Calu3 (cell line): Measurements from ENCODE around the gene AMFR. TPM values are rescaled to one million over a fixed set of nuclear protein-coding genes. Genes with fewer than 3 reads are reported as not detected.

Experiments used
- BruUV-seq: library from RNA; stranded (reverse); fragments of 400-500 nt; replicated peaks from 2 replicates; lab custom pipeline; 2021; lab: Mats Ljungman, UMichigan
- CTCF ChIA-PET: fragments of 300-600 bp; sonication (Branson Sonifier 250); formaldehyde crosslinking; loops from one replicate; lab custom pipeline; 2022; ENCODE audit warnings: antibody characterized with exemption; lab: Charles Lee
- DNase-seq: peaks from one replicate; pipeline ENCODE4 v3.0.0; 2022
- H3K27ac Mint-ChIP-seq: one replicate; pipeline ENCODE4 v1.8.0; 2022; ENCODE audit warnings: mixed read lengths; ENCODE audit not compliant: unreplicated experiment
- H3K27me3 Mint-ChIP-seq: one replicate; pipeline ENCODE4 v1.8.0; 2022; ENCODE audit warnings: mixed read lengths; ENCODE audit not compliant: unreplicated experiment
- H3K36me3 Mint-ChIP-seq: one replicate; pipeline ENCODE4 v1.8.0; 2022; ENCODE audit warnings: mild to moderate bottlenecking, moderate library complexity, mixed read lengths; ENCODE audit not compliant: insufficient read depth, unreplicated experiment
- H3K4me1 Mint-ChIP-seq: one replicate; pipeline ENCODE4 v1.8.0; 2022; ENCODE audit warnings: mild to moderate bottlenecking, low read depth, mixed read lengths; ENCODE audit not compliant: unreplicated experiment
- H3K4me3 Mint-ChIP-seq: one replicate; pipeline ENCODE4 v1.8.0; 2022; ENCODE audit warnings: mild to moderate bottlenecking, low read depth, moderate library complexity, mixed read lengths; ENCODE audit not compliant: unreplicated experiment
- H3K9me3 Mint-ChIP-seq: one replicate; pipeline ENCODE4 v1.8.0; 2022; ENCODE audit warnings: low read depth, mixed read lengths; ENCODE audit not compliant: unreplicated experiment
- CTCF ChIP-seq: fragments of 200-600 bp; IDR thresholded peaks from one replicate; pipeline ENCODE4 v1.8.0; 2022; ENCODE audit warnings: antibody characterized with exemption; ENCODE audit not compliant: unreplicated experiment
- intact Hi-C: fragments of 100-400 bp; cut with micrococcal nuclease; formaldehyde crosslinking; loops from one replicate; pipeline ENCODE4 v1.10.0; 2022; ENCODE audit not compliant: unreplicated experiment
- total RNA-seq: library from RNA; stranded (reverse); gene quantifications from 2 replicates; pipeline ENCODE4 v1.2.3, GENCODE V29; 2022

Gene AMFR
- total RNA-seq, 1 experiment from 2014 or later: 116 TPM

DNA sequence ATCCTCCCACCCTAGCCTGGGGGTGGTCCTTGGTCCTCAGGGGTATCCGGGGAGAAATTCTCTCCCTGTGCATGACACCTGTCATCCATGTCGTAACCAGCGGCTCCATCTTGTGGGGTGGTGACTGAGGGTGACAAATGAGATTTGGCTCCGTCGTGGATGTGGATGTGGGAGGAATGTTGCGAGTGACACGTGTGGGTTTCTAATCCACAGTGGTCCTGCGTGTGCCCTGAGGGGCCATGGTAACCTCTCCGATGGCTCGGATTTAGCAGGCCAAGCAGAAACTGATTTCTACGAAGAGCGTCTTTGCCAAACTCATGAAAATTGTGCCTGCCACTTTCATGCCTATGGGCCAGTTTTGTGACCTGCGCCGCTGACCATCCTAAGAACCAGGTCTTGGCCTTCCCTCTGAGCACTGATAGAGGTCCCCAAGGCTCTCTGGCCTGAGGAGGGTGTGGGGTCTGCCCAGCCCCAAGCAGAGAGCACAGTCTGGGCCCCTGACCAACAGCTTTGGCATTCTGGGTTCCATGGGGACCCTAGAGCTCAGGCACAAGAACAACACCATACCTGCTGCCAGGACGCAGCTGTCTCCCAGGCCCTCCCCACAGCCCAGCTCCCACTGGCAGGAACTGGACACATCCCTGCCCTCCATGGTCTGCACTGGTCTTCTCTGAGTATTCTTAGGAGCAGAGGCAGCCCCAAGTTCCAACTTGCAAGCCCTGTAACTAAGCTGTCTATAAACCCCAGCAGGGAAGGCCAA, 79.0 kb downstream of the AMFR start:
- TF ChIP-seq CTCF: no peak

GRCh38 chr16:56345406-56346050, 79.8 kb downstream of the AMFR start:
- Mint-ChIP-seq H3K36me3 (peaks cover 5% of the 10 kb centered on the region), H3K27ac (no peak overlapping the region), H3K9me3 (no peaks in the 10 kb centered on the region), H3K4me1 (no peaks in the 10 kb centered on the region), H3K4me3 (no peak overlapping the region), H3K27me3 (peaks cover 35% of the 10 kb centered on the region)
- CTCF ChIA-PET: interaction anchor here (1.2 to 1.4 kb wide), 2 partner anchors 11 to 13 kb away, joined by 5 read pairs; no protein-coding TSS in a partner anchor
- no peak for DNase-seq
- no peak for TF ChIP-seq CTCF
- no TSS peak for BruUV-seq
- intact Hi-C loops: no loop called here

More for the DNA sequence above, 79.0 kb downstream of the AMFR start:
- BruUV-seq: no TSS peak
- intact Hi-C loops: no loop called here
- Mint-ChIP-seq H3K4me3 (no peak overlapping the region), H3K27ac (no peak overlapping the region), H3K4me1 (no peaks in the 10 kb centered on the region), H3K9me3 (no peaks in the 10 kb centered on the region), H3K27me3 (peaks cover 35% of the 10 kb centered on the region), H3K36me3 (peaks cover 5% of the 10 kb centered on the region)
- no peak for DNase-seq
- CTCF ChIA-PET: interaction anchor here (1.0 kb wide), 1 partner anchor 10 kb away, joined by 4 read pairs; no protein-coding TSS in a partner anchor

GRCh38 chr16:56344518-56345405, 80.6 kb downstream of the AMFR start:
- no peaks in the 10 kb centered on the region for H3K9me3 Mint-ChIP-seq
- no TSS peak for BruUV-seq
- H3K4me1 Mint-ChIP-seq: no peaks in the 10 kb centered on the region
- no peak for TF ChIP-seq CTCF
- peaks cover 5% of the 10 kb centered on the region for H3K36me3 Mint-ChIP-seq
- intact Hi-C loops: no loop called here
- CTCF ChIA-PET: interaction anchor here (0.6 to 1.4 kb wide), 3 partner anchors 12 to 56 kb away, joined by 5 to 7 read pairs (median 5); no protein-coding TSS in a partner anchor
- no peak overlapping the region for H3K27ac Mint-ChIP-seq
- H3K27me3 Mint-ChIP-seq: peaks cover 35% of the 10 kb centered on the region
- no peak overlapping the region for H3K4me3 Mint-ChIP-seq
- DNase-seq: no peak
